Kidney epithelial cell (primary cell): ENCODE results near the gene SERINC3. TPM values are rescaled to one million over a fixed set of nuclear protein-coding genes. Genes with fewer than 3 reads are reported as not detected.

Experiments
- DNase-seq: peaks from one replicate; pipeline ENCODE4 v3.0.0-alpha.2; 2010; ENCODE audit warnings: low read depth
- H3K27me3 ChIP-seq: 2 replicates; pipeline ENCODE4 v1.6.0; 2011; ENCODE audit warnings: low read length; ENCODE audit not compliant: control insufficient read depth, insufficient read depth
- H3K36me3 ChIP-seq: 2 replicates; pipeline ENCODE4 v1.5.1; 2011; ENCODE audit warnings: low read length; ENCODE audit not compliant: control insufficient read depth, insufficient read depth
- H3K4me3 ChIP-seq: 2 replicates; pipeline ENCODE4 v1.5.1; 2011; ENCODE audit warnings: low read depth, mild to moderate bottlenecking, control low read depth, low read length
- CTCF ChIP-seq: IDR thresholded peaks from 2 replicates; pipeline ENCODE4 v1.5.1; 2011; ENCODE audit warnings: mild to moderate bottlenecking, moderate library complexity, low read length, control low read depth, inconsistent platforms; ENCODE audit not compliant: insufficient read depth, poor library complexity, severe bottlenecking
- total RNA-seq: library from RNA; depleted of rRNA; stranded (reverse); fragments of >200 nt; gene quantifications from 2 replicates; pipeline ENCODE4 v1.2.3, GENCODE V29; 2015

The SERINC3 gene
- total RNA-seq, 1 donor from 2014 or later, result 80.5 TPM

- DNase-seq, result no peak
- Histone ChIP-seq H3K36me3 (no peaks in the 10 kb centered on the region), H3K4me3 (no peak overlapping the region), H3K27me3 (no peaks in the 10 kb centered on the region)
- no peak for TF ChIP-seq CTCF
Observed at GRCh38 chr20:44491635-44492395, 30.1 kb downstream of the SERINC3 start.

GRCh38 chr20:44489931-44490330 lies 31.9 kb downstream of the SERINC3 start:
- H3K4me3 ChIP-seq, result no peak overlapping the region
- no peaks in the 10 kb centered on the region for H3K27me3 ChIP-seq
- no peaks in the 10 kb centered on the region for H3K36me3 ChIP-seq
- no peak for TF ChIP-seq CTCF
- no peak for DNase-seq

GRCh38 chr20:44489223-44489622 lies 32.6 kb downstream of the SERINC3 start:
- no peak for TF ChIP-seq CTCF
- no peaks in the 10 kb centered on the region for H3K36me3 ChIP-seq
- no peak for DNase-seq
- no peak overlapping the region for H3K4me3 ChIP-seq
- H3K27me3 ChIP-seq, result no peaks in the 10 kb centered on the region

- Histone ChIP-seq H3K4me3 (no peak overlapping the region), H3K27me3 (no peaks in the 10 kb centered on the region), H3K36me3 (no peaks in the 10 kb centered on the region)
- DNase-seq, result no peak
- no peak for TF ChIP-seq CTCF
Observed at GRCh38 chr20:44488551-44488950, 33.3 kb downstream of the SERINC3 start.

GRCh38 chr20:44485830-44486198 lies 36.1 kb downstream of the SERINC3 start:
- DNase-seq, result no peak
- Histone ChIP-seq H3K4me3 (no peak overlapping the region), H3K36me3 (peaks cover 1% of the 10 kb centered on the region), H3K27me3 (no peaks in the 10 kb centered on the region)
- no peak for TF ChIP-seq CTCF
